ENCODE results near the gene FRAT1. TPM values are rescaled to one million over a fixed set of nuclear protein-coding genes. Genes with fewer than 3 reads are reported as not detected.

FRAT1 gene
- total and polyA plus RNA-seq, 10 of the 15 experiments (the other 5 are each of a cell fraction or from before 2014, with no cell fraction given): 0.07 to 0.73 (median 0.26) TPM

GRCh38 chr10:97300980-97301379, 18.1 kb upstream of the FRAT1 start:
- H3K27me3 ChIP-seq (replicated peaks in 1 of 2; ENCODE audit: control insufficient read depth in 2 of 2, insufficient read depth in 2 of 2, low read length in 1 of 2): no peaks in the 10 kb centered on the region; a peak in 1 of 4 replicates
- in situ Hi-C loops (cut with MboI) (no loop called here), intact Hi-C loops (cut with micrococcal nuclease; ENCODE audit: unreplicated experiment) (no loop called here)
- no peak overlapping the region for H3K4me3 ChIP-seq
- DNase-seq (ENCODE audit: low read depth, low spot score) (no peak), FAIRE-seq (no peak), ATAC-seq (no peak)
- no peak overlapping the region for H3K27ac ChIP-seq (ENCODE audit: control insufficient read depth, insufficient read depth)
- CTCF ChIA-PET: no interaction called here
- no peaks in the 10 kb centered on the region for H3K4me1 ChIP-seq (ENCODE audit: control insufficient read depth, insufficient read depth, low read length)
- SMC1A ChIA-PET (ENCODE audit: uncharacterized antibody, unreplicated experiment): no interaction called here
- H3K79me2 ChIP-seq (ENCODE audit: control insufficient read depth, insufficient read depth, low read length): no peaks in the 10 kb centered on the region
- H3K4me2 ChIP-seq (ENCODE audit: control insufficient read depth, insufficient read depth): no peak overlapping the region
- no peaks in the 10 kb centered on the region for H3K9me3 ChIP-seq (replicated peaks; ENCODE audit: control insufficient read depth, insufficient read depth, low read length)
- H2AFZ ChIP-seq (ENCODE audit: control insufficient read depth, low read depth, low read length): no peak overlapping the region
- H4K20me1 ChIP-seq (ENCODE audit: control insufficient read depth, insufficient read depth): no peaks in the 10 kb centered on the region
- BruUV-seq (replicated peaks): no TSS peak
- no peak overlapping the region for H3K9ac ChIP-seq (ENCODE audit: control insufficient read depth, insufficient read depth, low read length)
- RAD21 ChIA-PET (ENCODE audit: unreplicated experiment): no interaction called here
- POLR2A ChIA-PET: no interaction called here
- 66% methylated on average over 3 of the region's 3 CpGs for WGBS (ENCODE audit: insufficient coverage, insufficient replicate concordance, low lambda C conversion rate, missing lambda C conversion rate)
- no peaks in the 10 kb centered on the region for H3K36me3 ChIP-seq (ENCODE audit: control insufficient read depth in 2 of 2, insufficient read depth in 2 of 2, low read length in 1 of 2)
- TF ChIP-seq NR2F1 (conservative IDR thresholded peaks at IDR 0.05): no peak
- TF ChIP-seq BCLAF1 (IDR thresholded peaks at IDR 0.05): no peak
- no peak for TF ChIP-seq ATF7 (IDR thresholded peaks at IDR 0.05; ENCODE audit: low read depth)
- TF ChIP-seq MAX (IDR thresholded peaks at IDR 0.05; ENCODE audit: low read depth, low read length): no peak
- TF ChIP-seq FOXM1 (IDR thresholded peaks at IDR 0.05; ENCODE audit: low read depth, low read length): no peak
- no peak for TF ChIP-seq TCF7 (IDR thresholded peaks at IDR 0.05; ENCODE audit: borderline replicate concordance)
- TF ChIP-seq TCF12 (IDR thresholded peaks at IDR 0.05; ENCODE audit: low read depth, low read length): no peak
- TF ChIP-seq RB1 (IDR thresholded peaks at IDR 0.05; ENCODE audit: borderline replicate concordance): no peak
- no peak for TF ChIP-seq MYC (IDR thresholded peaks at IDR 0.05; ENCODE audit: insufficient read depth, insufficient read length, insufficient replicate concordance, low read length, severe bottlenecking)
- TF ChIP-seq ZNF592 (IDR thresholded peaks at IDR 0.05): no peak
- TF ChIP-seq JUND (IDR thresholded peaks at IDR 0.05; ENCODE audit: low read depth, low read length): no peak
- TF ChIP-seq EP300 (IDR thresholded peaks at IDR 0.05; ENCODE audit: borderline replicate concordance in 1 of 2, control insufficient read depth in 1 of 2, low read depth in 2 of 2, low read length in 2 of 2): no peak
- TF ChIP-seq BRCA1 (IDR thresholded peaks at IDR 0.05; ENCODE audit: low read depth, low read length): no peak
- TF ChIP-seq HCFC1 (IDR thresholded peaks at IDR 0.05; ENCODE audit: low read length): no peak
- no peak for TF ChIP-seq MTA3 (IDR thresholded peaks at IDR 0.05; ENCODE audit: borderline replicate concordance, low read length)
- TF ChIP-seq E4F1 (IDR thresholded peaks at IDR 0.05; ENCODE audit: borderline replicate concordance, partially characterized antibody): no peak
